Measurements from ENCODE around the gene SLC43A3.

Gene SLC43A3

GRCh38 chr11:57427727-57428082, 784 bp upstream of the SLC43A3 start:
- no peak for DNase-seq (ENCODE audit: low read depth)

GRCh38 chr11:57426439-57426928, 437 bp downstream of the SLC43A3 start:
- no peak for DNase-seq (ENCODE audit: low read depth)

- no peak for DNase-seq (ENCODE audit: low read depth)
Observed at GRCh38 chr11:57425565-57426438, 1.1 kb downstream of the SLC43A3 start.

GRCh38 chr11:57424792-57425564, 1.9 kb downstream of the SLC43A3 start:
- peak; percentile 95 for DNase-seq (ENCODE audit: low read depth)

GRCh38 chr11:57424137-57424791, 2.7 kb downstream of the SLC43A3 start:
- DNase-seq (ENCODE audit: low read depth): no peak

- DNase-seq (ENCODE audit: low read depth): no peak
Observed at GRCh38 chr11:57422669-57423068, 4.3 kb downstream of the SLC43A3 start.

GRCh38 chr11:57421805-57422204, 5.1 kb downstream of the SLC43A3 start:
- DNase-seq (ENCODE audit: low read depth): no peak

- DNase-seq (ENCODE audit: low read depth): no peak
Observed at GRCh38 chr11:57421066-57421465, 5.9 kb downstream of the SLC43A3 start.

- DNase-seq (ENCODE audit: low read depth): no peak
Observed at GRCh38 chr11:57419146-57419545, 7.8 kb downstream of the SLC43A3 start.

- no peak for DNase-seq (ENCODE audit: low read depth)
Observed at GRCh38 chr11:57418131-57418530, 8.8 kb downstream of the SLC43A3 start.

GRCh38 chr11:57417056-57417455, 9.9 kb downstream of the SLC43A3 start:
- DNase-seq (ENCODE audit: low read depth): no peak

- no peak for DNase-seq (ENCODE audit: low read depth)
Observed at GRCh38 chr11:57416436-57416835, 10.5 kb downstream of the SLC43A3 start.

GRCh38 chr11:57414612-57415212, 12.2 kb downstream of the SLC43A3 start:
- no peak for DNase-seq (ENCODE audit: low read depth)

GRCh38 chr11:57413681-57414080, 13.2 kb downstream of the SLC43A3 start:
- DNase-seq (ENCODE audit: low read depth): no peak

- DNase-seq (ENCODE audit: low read depth): peak; percentile 73
Observed at GRCh38 chr11:57410287-57410686, 16.6 kb downstream of the SLC43A3 start.

GRCh38 chr11:57409321-57410100, 17.4 kb downstream of the SLC43A3 start:
- no peak for DNase-seq (ENCODE audit: low read depth)

GRCh38 chr11:57408771-57409170, 18.1 kb downstream of the SLC43A3 start:
- no peak for DNase-seq (ENCODE audit: low read depth)

GRCh38 chr11:57407941-57408475, 18.9 kb downstream of the SLC43A3 start:
- DNase-seq (ENCODE audit: low read depth): no peak

- no peak for DNase-seq (ENCODE audit: low read depth)
Observed at GRCh38 chr11:57407010-57407920, 19.7 kb downstream of the SLC43A3 start.

- peak; percentile 42 for DNase-seq (ENCODE audit: low read depth)
Observed at GRCh38 chr11:57406337-57406904, 20.5 kb downstream of the SLC43A3 start.
